BLaER1 (cell line): Measurements from ENCODE around the gene DNAJC1.
"Not testable (repeated sequence)": the region's sequence is repeated elsewhere in the genome, so short reads cannot be mapped to it uniquely, and the experiment has no call there.

Experiments used
- H3K27ac ChIP-seq: shearing (Covaris generic); formaldehyde crosslinking; 2 replicates; pipeline ENCODE4 v1.8.1; 2022
- H3K27me3 ChIP-seq: shearing (Covaris generic); formaldehyde crosslinking; 2 replicates; pipeline ENCODE4 v1.8.1; 2022
- H3K36me3 ChIP-seq: shearing (Covaris generic); formaldehyde crosslinking; 2 replicates; pipeline ENCODE4 v1.8.1; 2022
- H3K4me1 ChIP-seq: shearing (Covaris generic); formaldehyde crosslinking; 2 replicates; pipeline ENCODE4 v1.8.1; 2022
- H3K4me2 ChIP-seq: shearing (Covaris generic); formaldehyde crosslinking; 2 replicates; pipeline ENCODE4 v1.8.1; 2022
- H3K4me3 ChIP-seq: shearing (Covaris generic); formaldehyde crosslinking; 2 replicates; pipeline ENCODE4 v1.8.1; 2022
- H3K9ac ChIP-seq: shearing (Covaris generic); formaldehyde crosslinking; 2 replicates; pipeline ENCODE4 v1.8.1; 2022
- H3K9me3 ChIP-seq: shearing (Covaris generic); formaldehyde crosslinking; 2 replicates; pipeline ENCODE4 v1.8.1; 2022
- H4K20me1 ChIP-seq: shearing (Covaris generic); formaldehyde crosslinking; 2 replicates; pipeline ENCODE4 v1.8.1; 2022
- Cebpa-rat ChIP-seq: shearing (Covaris generic); IDR thresholded peaks from 2 replicates; pipeline ENCODE4 v1.8.1; 2022

The DNAJC1 gene

GRCh38 chr10:21825345-21825744 is 178.2 kb downstream of the DNAJC1 start:
- no peaks in the 10 kb centered on the region for H3K27me3 ChIP-seq
- no peaks in the 10 kb centered on the region for H3K4me1 ChIP-seq
- no peak overlapping the region for H3K27ac ChIP-seq
- TF ChIP-seq Cebpa-rat, result no peak
- no peaks in the 10 kb centered on the region for H4K20me1 ChIP-seq
- H3K36me3 ChIP-seq, result 0 out of 2 replicates have a peak, but pooled peaks cover 3% of the 10 kb centered on the region
- no peak overlapping the region for H3K9ac ChIP-seq
- peaks cover 51% of the 10 kb centered on the region for H3K9me3 ChIP-seq
- no peak overlapping the region for H3K4me3 ChIP-seq
- no peak overlapping the region for H3K4me2 ChIP-seq

GRCh38 chr10:21824409-21824808 is 179.1 kb downstream of the DNAJC1 start:
- H3K36me3 ChIP-seq, result 0 out of 2 replicates have a peak, but pooled peaks cover 3% of the 10 kb centered on the region
- H3K9me3 ChIP-seq, result peaks cover 42% of the 10 kb centered on the region
- H3K27ac ChIP-seq, result no peak overlapping the region
- H3K4me1 ChIP-seq, result no peaks in the 10 kb centered on the region
- no peaks in the 10 kb centered on the region for H4K20me1 ChIP-seq
- H3K9ac ChIP-seq, result no peak overlapping the region
- TF ChIP-seq Cebpa-rat, result no peak
- no peaks in the 10 kb centered on the region for H3K27me3 ChIP-seq
- no peak overlapping the region for H3K4me2 ChIP-seq
- H3K4me3 ChIP-seq, result no peak overlapping the region

- Histone ChIP-seq H3K27ac (no peak overlapping the region), H3K36me3 (0 out of 2 replicates have a peak, but pooled peaks cover 3% of the 10 kb centered on the region), H3K4me1 (no peaks in the 10 kb centered on the region), H4K20me1 (no peaks in the 10 kb centered on the region), H3K4me3 (no peak overlapping the region), H3K27me3 (no peaks in the 10 kb centered on the region), H3K4me2 (no peak overlapping the region), H3K9ac (no peak overlapping the region), H3K9me3 (peaks cover 35% of the 10 kb centered on the region)
- no peak for TF ChIP-seq Cebpa-rat
Observed at GRCh38 chr10:21823617-21824016, 179.9 kb downstream of the DNAJC1 start.

- not testable (repeated sequence) for H4K20me1 ChIP-seq, H3K4me1 ChIP-seq, H3K36me3 ChIP-seq, H3K27ac ChIP-seq, H3K27me3 ChIP-seq, H3K9ac ChIP-seq, H3K4me2 ChIP-seq, H3K4me3 ChIP-seq
- H3K9me3 ChIP-seq, result peaks cover 26% of the 10 kb centered on the region
Observed at GRCh38 chr10:21822273-21822672, 181.3 kb downstream of the DNAJC1 start.

- Histone ChIP-seq H4K20me1 (no peaks in the 10 kb centered on the region), H3K4me3 (no peak overlapping the region), H3K4me1 (no peaks in the 10 kb centered on the region), H3K9me3 (peaks cover 18% of the 10 kb centered on the region), H3K36me3 (0 out of 2 replicates have a peak, but pooled peaks cover 3% of the 10 kb centered on the region), H3K27me3 (no peaks in the 10 kb centered on the region), H3K27ac (no peak overlapping the region), H3K9ac (no peak overlapping the region), H3K4me2 (no peak overlapping the region)
- no peak for TF ChIP-seq Cebpa-rat
Observed at GRCh38 chr10:21820952-21821351, 182.6 kb downstream of the DNAJC1 start.

GRCh38 chr10:21818416-21818815 is 185.1 kb downstream of the DNAJC1 start:
- H3K4me2 ChIP-seq, H3K9ac ChIP-seq, H4K20me1 ChIP-seq, H3K27ac ChIP-seq, H3K4me3 ChIP-seq, H3K4me1 ChIP-seq, H3K36me3 ChIP-seq, H3K27me3 ChIP-seq: not testable (repeated sequence)
- peaks cover 17% of the 10 kb centered on the region; the same call in 1 of the 2 replicates for H3K9me3 ChIP-seq

GRCh38 chr10:21814866-21815265 is 188.7 kb downstream of the DNAJC1 start:
- H3K27ac ChIP-seq, result no peak overlapping the region
- H3K9me3 ChIP-seq, result peaks cover 19% of the 10 kb centered on the region; the same call in 1 of the 2 replicates
- H4K20me1 ChIP-seq, result no peaks in the 10 kb centered on the region
- H3K4me2 ChIP-seq, result no peak overlapping the region
- no peaks in the 10 kb centered on the region for H3K27me3 ChIP-seq
- H3K4me3 ChIP-seq, result no peak overlapping the region
- no peak for TF ChIP-seq Cebpa-rat
- H3K4me1 ChIP-seq, result no peaks in the 10 kb centered on the region
- H3K9ac ChIP-seq, result no peak overlapping the region
- no peaks in the 10 kb centered on the region for H3K36me3 ChIP-seq

- Histone ChIP-seq H3K4me1 (no peaks in the 10 kb centered on the region), H3K4me2 (no peak overlapping the region), H3K9ac (no peak overlapping the region), H3K4me3 (no peak overlapping the region), H3K27ac (no peak overlapping the region), H3K27me3 (no peaks in the 10 kb centered on the region), H3K9me3 (peaks cover 19% of the 10 kb centered on the region; the same call in 1 of the 2 replicates), H3K36me3 (no peaks in the 10 kb centered on the region), H4K20me1 (no peaks in the 10 kb centered on the region)
- TF ChIP-seq Cebpa-rat, result no peak
Observed at GRCh38 chr10:21813946-21814345, 189.6 kb downstream of the DNAJC1 start.

- H3K27ac ChIP-seq, result no peak overlapping the region
Observed at GRCh38 chr10:21811245-21811585, 192.3 kb downstream of the DNAJC1 start.

GRCh38 chr10:21810582-21811244 is 192.8 kb downstream of the DNAJC1 start:
- no peak for TF ChIP-seq Cebpa-rat
- H3K4me3 ChIP-seq, result no peak overlapping the region
- no peaks in the 10 kb centered on the region for H4K20me1 ChIP-seq
- no peak overlapping the region for H3K9ac ChIP-seq
- H3K9me3 ChIP-seq, result peaks cover 14% of the 10 kb centered on the region; the same call in 1 of the 2 replicates
- no peak overlapping the region for H3K4me2 ChIP-seq
- H3K36me3 ChIP-seq, result no peaks in the 10 kb centered on the region
- H3K27me3 ChIP-seq, result no peaks in the 10 kb centered on the region
- H3K4me1 ChIP-seq, result no peaks in the 10 kb centered on the region
- no peak overlapping the region for H3K27ac ChIP-seq

More at GRCh38 chr10:21811245-21811585, 192.3 kb downstream of the DNAJC1 start:
- TF ChIP-seq Cebpa-rat, result no peak
- Histone ChIP-seq H3K4me1 (no peaks in the 10 kb centered on the region), H3K9me3 (peaks cover 16% of the 10 kb centered on the region; the same call in 1 of the 2 replicates), H3K36me3 (no peaks in the 10 kb centered on the region), H3K27me3 (no peaks in the 10 kb centered on the region), H3K4me3 (no peak overlapping the region), H3K4me2 (no peak overlapping the region), H3K9ac (no peak overlapping the region), H4K20me1 (no peaks in the 10 kb centered on the region)

- H3K27ac ChIP-seq, result no peak overlapping the region
- no peak overlapping the region for H3K4me2 ChIP-seq
- H3K36me3 ChIP-seq, result no peaks in the 10 kb centered on the region
- no peak for TF ChIP-seq Cebpa-rat
- H3K27me3 ChIP-seq, result no peaks in the 10 kb centered on the region
- no peak overlapping the region for H3K4me3 ChIP-seq
- H3K9ac ChIP-seq, result no peak overlapping the region
- H3K4me1 ChIP-seq, result no peaks in the 10 kb centered on the region
- no peaks in the 10 kb centered on the region for H4K20me1 ChIP-seq
- peaks cover 3% of the 10 kb centered on the region; the same call in 1 of the 2 replicates for H3K9me3 ChIP-seq
Observed at GRCh38 chr10:21808550-21808949, 195.0 kb downstream of the DNAJC1 start.
